Measurements from ENCODE around the gene CGNL1.

Gene CGNL1

DNA sequence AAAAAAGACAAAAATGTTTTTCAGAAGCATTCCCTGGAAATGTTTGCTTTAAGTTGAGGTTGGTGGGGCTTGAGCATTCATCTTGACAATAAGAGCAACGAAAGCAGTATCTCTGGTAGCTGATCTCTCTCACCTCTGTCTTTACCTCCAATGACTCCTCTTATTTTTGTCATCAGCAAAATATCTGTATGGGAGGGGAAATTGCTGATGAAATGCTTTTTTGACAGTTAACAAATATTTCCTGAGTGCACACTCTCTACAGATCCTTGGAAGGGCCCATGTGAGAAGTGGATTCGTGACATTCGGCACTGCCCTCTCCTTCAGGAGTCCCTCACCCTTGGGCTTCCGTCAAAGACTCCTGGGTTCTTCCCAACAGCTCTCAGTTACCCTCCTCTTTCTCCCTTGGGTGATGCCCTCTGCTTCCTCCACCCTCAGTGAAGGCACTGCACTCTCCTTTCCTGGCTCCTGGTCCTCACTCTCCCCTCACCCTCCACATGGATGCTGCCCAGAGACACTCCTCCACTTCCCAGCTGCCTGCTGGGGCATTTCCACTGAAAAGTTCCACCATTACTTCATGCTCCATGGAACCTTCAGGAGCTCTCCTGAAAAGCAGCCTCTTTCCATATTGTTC, 2.9 kb upstream of the CGNL1 start:
- H2AFZ ChIP-seq (ENCODE audit: low read depth, low read length): no peak overlapping the region
- no peak overlapping the region for H3K4me2 ChIP-seq (ENCODE audit: low read length)
- H3K9ac ChIP-seq (ENCODE audit: low read length): no peak overlapping the region
- no peak overlapping the region for H3K27ac ChIP-seq (ENCODE audit: low read length)
- TF ChIP-seq, protein P1, sequence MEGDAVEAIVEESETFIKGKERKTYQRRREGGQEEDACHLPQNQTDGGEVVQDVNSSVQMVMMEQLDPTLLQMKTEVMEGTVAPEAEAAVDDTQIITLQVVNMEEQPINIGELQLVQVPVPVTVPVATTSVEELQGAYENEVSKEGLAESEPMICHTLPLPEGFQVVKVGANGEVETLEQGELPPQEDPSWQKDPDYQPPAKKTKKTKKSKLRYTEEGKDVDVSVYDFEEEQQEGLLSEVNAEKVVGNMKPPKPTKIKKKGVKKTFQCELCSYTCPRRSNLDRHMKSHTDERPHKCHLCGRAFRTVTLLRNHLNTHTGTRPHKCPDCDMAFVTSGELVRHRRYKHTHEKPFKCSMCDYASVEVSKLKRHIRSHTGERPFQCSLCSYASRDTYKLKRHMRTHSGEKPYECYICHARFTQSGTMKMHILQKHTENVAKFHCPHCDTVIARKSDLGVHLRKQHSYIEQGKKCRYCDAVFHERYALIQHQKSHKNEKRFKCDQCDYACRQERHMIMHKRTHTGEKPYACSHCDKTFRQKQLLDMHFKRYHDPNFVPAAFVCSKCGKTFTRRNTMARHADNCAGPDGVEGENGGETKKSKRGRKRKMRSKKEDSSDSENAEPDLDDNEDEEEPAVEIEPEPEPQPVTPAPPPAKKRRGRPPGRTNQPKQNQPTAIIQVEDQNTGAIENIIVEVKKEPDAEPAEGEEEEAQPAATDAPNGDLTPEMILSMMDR (IDR thresholded peaks at IDR 0.05; ENCODE audit: low read depth, low read length): no peak
- no peak for TF ChIP-seq EZH2phosphoT487 (IDR thresholded peaks at IDR 0.05; ENCODE audit: low read depth)
- no peak overlapping the region for H3K4me3 ChIP-seq (ENCODE audit: low read length)
- no peaks in the 10 kb centered on the region for H3K4me1 ChIP-seq (ENCODE audit: low read length)
- no peaks in the 10 kb centered on the region for H3K9me3 ChIP-seq (ENCODE audit: insufficient read depth, low read length)
- H3K27me3 ChIP-seq (ENCODE audit: low read depth, low read length): no peaks in the 10 kb centered on the region
- no peaks in the 10 kb centered on the region for H4K20me1 ChIP-seq (ENCODE audit: insufficient read depth, low read length)
- no peaks in the 10 kb centered on the region for H3K79me2 ChIP-seq (ENCODE audit: low read length)
- H3K36me3 ChIP-seq (replicated peaks; ENCODE audit: low read depth, low read length): no peaks in the 10 kb centered on the region

DNA sequence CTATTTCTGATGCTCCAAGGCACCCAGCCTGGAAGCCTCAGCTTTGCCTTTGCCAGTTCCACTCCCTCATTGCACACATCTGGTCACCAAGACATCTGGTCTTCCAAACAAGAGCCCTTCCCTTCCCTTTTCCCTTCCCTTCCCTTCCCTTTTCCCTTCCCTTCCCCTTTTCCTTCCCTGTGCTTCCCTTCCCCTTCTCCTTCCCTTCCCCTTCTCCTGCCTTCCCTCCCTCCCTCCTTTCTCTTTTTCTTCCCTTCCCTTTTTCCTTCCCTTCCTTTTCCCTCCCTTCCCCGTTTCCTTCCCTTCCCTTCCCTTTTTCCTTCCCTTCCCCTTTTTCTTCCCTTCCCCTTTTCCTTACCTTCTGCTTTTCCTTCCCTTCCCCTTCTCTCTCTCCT, 2.4 kb upstream of the CGNL1 start:
- H2AFZ ChIP-seq (ENCODE audit: low read depth, low read length): no peak overlapping the region
- no peaks in the 10 kb centered on the region for H4K20me1 ChIP-seq (ENCODE audit: insufficient read depth, low read length)
- TF ChIP-seq, protein P1 (IDR thresholded peaks at IDR 0.05; ENCODE audit: low read depth, low read length): no peak
- TF ChIP-seq EZH2phosphoT487 (IDR thresholded peaks at IDR 0.05; ENCODE audit: low read depth): no peak
- H3K27me3 ChIP-seq (ENCODE audit: low read depth, low read length): no peaks in the 10 kb centered on the region
- H3K36me3 ChIP-seq (replicated peaks; ENCODE audit: low read depth, low read length): no peaks in the 10 kb centered on the region
- no peak overlapping the region for H3K4me3 ChIP-seq (ENCODE audit: low read length)
- H3K27ac ChIP-seq (ENCODE audit: low read length): no peak overlapping the region
- no peak overlapping the region for H3K4me2 ChIP-seq (ENCODE audit: low read length)
- H3K79me2 ChIP-seq (ENCODE audit: low read length): no peaks in the 10 kb centered on the region
- peaks cover 4% of the 10 kb centered on the region for H3K4me1 ChIP-seq (ENCODE audit: low read length)
- H3K9me3 ChIP-seq (ENCODE audit: insufficient read depth, low read length): no peaks in the 10 kb centered on the region
- H3K9ac ChIP-seq (ENCODE audit: low read length): no peak overlapping the region

DNA sequence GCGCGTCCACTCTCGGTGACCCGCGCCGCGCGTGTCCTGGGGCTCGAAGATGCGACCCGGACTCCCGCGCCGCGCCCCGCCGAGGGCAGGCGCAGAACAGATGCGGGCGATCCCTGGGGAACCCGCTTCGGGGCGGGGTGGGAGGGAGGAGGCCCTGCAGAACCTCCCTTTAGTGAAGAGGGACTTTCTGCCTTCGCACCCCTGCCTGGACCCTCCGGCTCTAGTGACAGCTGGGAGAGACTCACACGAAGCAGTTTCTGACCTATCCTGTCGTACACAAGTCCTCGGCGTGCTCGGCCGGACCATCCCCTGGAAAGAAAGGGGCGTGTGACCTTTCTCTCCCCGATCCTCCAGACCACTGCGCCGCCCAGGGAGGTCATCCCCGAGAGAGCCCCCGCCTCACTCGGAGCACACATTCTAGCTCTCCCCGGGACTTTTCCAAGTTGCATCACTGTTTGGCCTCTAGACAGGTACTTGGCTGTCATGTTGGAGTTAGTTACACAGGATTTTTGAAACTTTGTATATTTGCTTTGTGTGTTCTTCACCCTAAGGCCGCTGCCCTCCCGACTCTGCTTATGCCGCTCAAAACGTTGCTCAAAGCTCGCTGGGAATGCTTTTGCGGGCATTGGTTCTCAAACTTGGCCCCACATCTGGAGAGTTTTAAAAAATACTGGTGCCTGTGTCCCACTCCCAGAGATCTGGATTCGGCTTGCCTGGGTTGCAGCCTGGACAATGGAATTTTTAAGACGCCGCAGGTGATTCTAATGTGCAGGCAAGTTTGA, 582 bp downstream of the CGNL1 start:
- no peaks in the 10 kb centered on the region for H3K9me3 ChIP-seq (ENCODE audit: insufficient read depth, low read length)
- no peaks in the 10 kb centered on the region for H3K79me2 ChIP-seq (ENCODE audit: low read length)
- H2AFZ ChIP-seq (ENCODE audit: low read depth, low read length): no peak overlapping the region
- H3K4me1 ChIP-seq (ENCODE audit: low read length): peaks cover 5% of the 10 kb centered on the region
- H3K4me3 ChIP-seq (ENCODE audit: low read length): no peak overlapping the region
- no peak overlapping the region for H3K4me2 ChIP-seq (ENCODE audit: low read length)
- H3K36me3 ChIP-seq (replicated peaks; ENCODE audit: low read depth, low read length): no peaks in the 10 kb centered on the region
- no peaks in the 10 kb centered on the region for H4K20me1 ChIP-seq (ENCODE audit: insufficient read depth, low read length)
- no peak overlapping the region for H3K27ac ChIP-seq (ENCODE audit: low read length)
- H3K9ac ChIP-seq (ENCODE audit: low read length): no peak overlapping the region
- H3K27me3 ChIP-seq (ENCODE audit: low read depth, low read length): no peaks in the 10 kb centered on the region
- TF ChIP-seq, protein P1 (IDR thresholded peaks at IDR 0.05; ENCODE audit: low read depth, low read length): no peak
- TF ChIP-seq EZH2phosphoT487 (IDR thresholded peaks at IDR 0.05; ENCODE audit: low read depth): no peak

DNA sequence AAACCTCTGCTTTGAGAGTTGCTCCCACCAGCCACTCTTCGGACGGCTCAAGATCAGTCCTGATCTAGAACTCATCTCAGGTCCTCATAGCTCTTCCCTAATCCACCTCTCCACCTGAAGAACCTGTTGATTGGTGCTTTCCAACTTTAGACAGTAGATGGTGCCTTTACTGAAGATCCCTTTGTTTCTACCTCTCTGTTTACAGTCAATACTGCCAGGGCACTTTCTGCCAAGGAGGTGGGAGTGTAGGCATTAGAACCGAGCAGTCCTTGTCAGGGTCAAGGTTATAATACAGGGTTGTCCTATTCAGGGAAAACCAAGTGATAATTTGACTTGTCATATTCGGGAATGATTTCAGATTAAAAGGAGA, 1.2 kb downstream of the CGNL1 start:
- no peak overlapping the region for H3K9ac ChIP-seq (ENCODE audit: low read length)
- H2AFZ ChIP-seq (ENCODE audit: low read depth, low read length): no peak overlapping the region
- no peaks in the 10 kb centered on the region for H3K9me3 ChIP-seq (ENCODE audit: insufficient read depth, low read length)
- H3K79me2 ChIP-seq (ENCODE audit: low read length): no peaks in the 10 kb centered on the region
- no peaks in the 10 kb centered on the region for H4K20me1 ChIP-seq (ENCODE audit: insufficient read depth, low read length)
- H3K4me3 ChIP-seq (ENCODE audit: low read length): no peak overlapping the region
- no peak for TF ChIP-seq EZH2phosphoT487 (IDR thresholded peaks at IDR 0.05; ENCODE audit: low read depth)
- TF ChIP-seq, protein P1 (IDR thresholded peaks at IDR 0.05; ENCODE audit: low read depth, low read length): no peak
- no peak overlapping the region for H3K4me2 ChIP-seq (ENCODE audit: low read length)
- no peaks in the 10 kb centered on the region for H3K36me3 ChIP-seq (replicated peaks; ENCODE audit: low read depth, low read length)
- H3K27ac ChIP-seq (ENCODE audit: low read length): no peak overlapping the region
- peaks cover 5% of the 10 kb centered on the region for H3K4me1 ChIP-seq (ENCODE audit: low read length)
- no peaks in the 10 kb centered on the region for H3K27me3 ChIP-seq (ENCODE audit: low read depth, low read length)

Measured in OCI-LY3 (cell line).